H9 (cell line): Measurements from ENCODE around the gene KLF15. TPM values are rescaled to one million over a fixed set of nuclear protein-coding genes. Genes with fewer than 3 reads are reported as not detected.

Source experiments
- DNase-seq: peaks from one replicate; pipeline ENCODE4 v3.0.0-alpha.2; 2017
- H2AFZ ChIP-seq: one replicate; pipeline ENCODE4 v1.6.1; 2013; ENCODE audit warnings: mild to moderate bottlenecking, low read length, control low read depth, moderate library complexity
- H2AK5ac ChIP-seq: 2 replicates; pipeline ENCODE4 v1.6.1; 2013; ENCODE audit warnings: low read length, control low read depth, mixed read lengths; ENCODE audit not compliant: insufficient read length
- H2BK120ac ChIP-seq: one replicate; pipeline ENCODE4 v1.6.1; 2013; ENCODE audit warnings: low read depth, mild to moderate bottlenecking, low read length, control low read depth, inconsistent platforms; ENCODE audit not compliant: poor library complexity, severe bottlenecking
- H2BK12ac ChIP-seq: 2 replicates; pipeline ENCODE4 v1.6.1; 2013; ENCODE audit warnings: low read length, control low read depth, mixed read lengths, low read depth; ENCODE audit not compliant: insufficient read length
- H2BK15ac ChIP-seq: 2 replicates; pipeline ENCODE4 v1.6.1; 2013; ENCODE audit warnings: low read depth, low read length, control low read depth
- H2BK20ac ChIP-seq: one replicate; pipeline ENCODE4 v1.6.1; 2013; ENCODE audit warnings: low read depth, mild to moderate bottlenecking, low read length, control low read depth, inconsistent platforms; ENCODE audit not compliant: poor library complexity, severe bottlenecking
- H2BK5ac ChIP-seq: 2 replicates; pipeline ENCODE4 v1.6.1; 2013; ENCODE audit warnings: low read length, control low read depth, mixed read lengths; ENCODE audit not compliant: insufficient read length
- H3K14ac ChIP-seq: 2 replicates; pipeline ENCODE4 v1.6.1; 2013; ENCODE audit warnings: low read length, control low read depth; ENCODE audit not compliant: insufficient read depth
- H3K18ac ChIP-seq: 2 replicates; pipeline ENCODE4 v1.6.1; 2013; ENCODE audit warnings: low read depth, mild to moderate bottlenecking, mixed read lengths, low read length, control low read depth; ENCODE audit not compliant: insufficient read length
- H3K23ac ChIP-seq: 2 replicates; pipeline ENCODE4 v1.6.1; 2013; ENCODE audit warnings: low read length, control low read depth, mixed read lengths, low read depth; ENCODE audit not compliant: insufficient read length
- H3K23me2 ChIP-seq: 2 replicates; pipeline ENCODE4 v1.6.1; 2013; ENCODE audit warnings: low read depth, mild to moderate bottlenecking, mixed read lengths, low read length, control low read depth; ENCODE audit not compliant: insufficient read length, poor library complexity, severe bottlenecking
- H3K27ac ChIP-seq: 2 replicates; pipeline ENCODE4 v1.5.1; 2013; ENCODE audit warnings: low read length, control low read depth, mixed read lengths, low read depth; ENCODE audit not compliant: insufficient read length
- H3K27me3 ChIP-seq: 2 replicates; pipeline ENCODE4 v1.6.1; 2013; ENCODE audit warnings: low read length, control low read depth, inconsistent platforms; ENCODE audit not compliant: insufficient read depth
- H3K4ac ChIP-seq: 2 replicates; pipeline ENCODE4 v1.6.1; 2013; ENCODE audit warnings: low read depth, mild to moderate bottlenecking, control low read depth, inconsistent platforms, low read length, moderate library complexity
- H3K4me1 ChIP-seq: 2 replicates; pipeline ENCODE4 v1.6.1; 2013; ENCODE audit warnings: low read length, control low read depth, inconsistent platforms; ENCODE audit not compliant: insufficient read depth
- H3K4me2 ChIP-seq: 2 replicates; pipeline ENCODE4 v1.6.1; 2013; ENCODE audit warnings: low read length, control low read depth, mixed read lengths; ENCODE audit not compliant: insufficient read length, insufficient read depth
- H3K56ac ChIP-seq: 2 replicates; pipeline ENCODE4 v1.6.1; 2013; ENCODE audit warnings: low read depth, mild to moderate bottlenecking, mixed read lengths, low read length, control low read depth; ENCODE audit not compliant: insufficient read length
- H3K79me1 ChIP-seq: 2 replicates; pipeline ENCODE4 v1.6.1; 2013; ENCODE audit warnings: low read depth, mild to moderate bottlenecking, moderate library complexity, low read length, control low read depth, inconsistent platforms; ENCODE audit not compliant: insufficient read depth, poor library complexity, severe bottlenecking
- H3K79me2 ChIP-seq: 2 replicates; pipeline ENCODE4 v1.6.1; 2013; ENCODE audit warnings: low read length, control low read depth, inconsistent platforms; ENCODE audit not compliant: insufficient read depth
- H3K9ac ChIP-seq: 2 replicates; pipeline ENCODE4 v1.6.1; 2013; ENCODE audit warnings: low read length, control low read depth, mixed read lengths; ENCODE audit not compliant: insufficient read length; ENCODE audit errors: extremely low read depth
- H3K9me3 ChIP-seq: one replicate; pipeline ENCODE4 v1.6.1; 2013; ENCODE audit warnings: low read depth, low read length, inconsistent platforms; ENCODE audit not compliant: control insufficient read depth
- H3T11ph ChIP-seq: one replicate; pipeline ENCODE4 v1.6.1; 2013; ENCODE audit warnings: mild to moderate bottlenecking, low read length, control low read depth, inconsistent platforms
- H4K20me1 ChIP-seq: one replicate; pipeline ENCODE4 v1.6.1; 2013; ENCODE audit not compliant: control insufficient read depth, insufficient read length, insufficient read depth
- H4K5ac ChIP-seq: 2 replicates; pipeline ENCODE4 v1.6.1; 2013; ENCODE audit warnings: low read depth, mild to moderate bottlenecking, mixed read lengths, low read length, control low read depth; ENCODE audit not compliant: insufficient read length
- H4K8ac ChIP-seq: replicated peaks from 2 replicates; pipeline ENCODE4 v1.6.1; 2013; ENCODE audit warnings: low read length, control low read depth, mixed read lengths, low read depth; ENCODE audit not compliant: insufficient read length
- H4K91ac ChIP-seq: 2 replicates; pipeline ENCODE4 v1.6.1; 2013; ENCODE audit warnings: low read depth, mild to moderate bottlenecking, moderate library complexity, mixed read lengths, low read length, control low read depth; ENCODE audit not compliant: insufficient read length
- H3K27ac Mint-ChIP-seq, 3 experiments: 2 replicates in 2 of 3; 3 replicates in 1 of 3; pipeline ENCODE4 v1.8.0; 2020 to 2021; ENCODE audit warnings: mixed read lengths in 3 of 3, mild to moderate bottlenecking in 1 of 3, moderate library complexity in 1 of 3
- H3K27me3 Mint-ChIP-seq: 2 replicates; pipeline ENCODE4 v1.8.0; 2021; ENCODE audit warnings: low read depth, mild to moderate bottlenecking, moderate library complexity, mixed read lengths
- H3K36me3 Mint-ChIP-seq, 3 experiments: 2 replicates in 2 of 3; 3 replicates in 1 of 3; pipeline ENCODE4 v1.8.0; 2020 to 2021; ENCODE audit warnings: low read depth in 3 of 3, mixed read lengths in 3 of 3; ENCODE audit not compliant: insufficient read depth in 1 of 3
- H3K4me1 Mint-ChIP-seq, 2 experiments: 2 replicates each; pipeline ENCODE4 v1.8.0; 2020; ENCODE audit warnings: mixed read lengths in 2 of 2
- H3K4me3 Mint-ChIP-seq, 2 experiments: 2 replicates in 1 of 2; 3 replicates in 1 of 2; pipeline ENCODE4 v1.8.0; 2020 to 2021; ENCODE audit warnings: mild to moderate bottlenecking in 2 of 2, mixed read lengths in 2 of 2, moderate library complexity in 1 of 2
- H3K9me3 Mint-ChIP-seq, 2 experiments: 2 replicates in 1 of 2; 3 replicates in 1 of 2; pipeline ENCODE4 v1.8.0; 2020; ENCODE audit warnings: mild to moderate bottlenecking in 2 of 2, mixed read lengths in 2 of 2, moderate library complexity in 1 of 2
- CTCF ChIP-seq: fragments of 200-600 bp; sonication (generic); conservative IDR thresholded peaks from 3 replicates; pipeline ENCODE4 v1.8.0; 2021; ENCODE audit warnings: antibody characterized with exemption, mild to moderate bottlenecking
- WGBS: extraction: QIAGEN DNeasy Blood & Tissue Kit; methylation state at CpG from one replicate; pipeline ENCODE4 v1.1.7; 2013; ENCODE audit warnings: missing lambda C conversion rate, low lambda C conversion rate, mixed read lengths; ENCODE audit not compliant: insufficient read length; ENCODE audit errors: extremely low coverage; 5-methylcytosine and 5-hydroxymethylcytosine counted together
- total RNA-seq: library from RNA; stranded (reverse); gene quantifications from 2 replicates; pipeline ENCODE4 v1.2.1, GENCODE V29; 2021

KLF15 gene
- total RNA-seq, 1 experiment from 2014 or later: 10.8 TPM

GRCh38 chr3:126349611-126350501 lies 7.4 kb downstream of the KLF15 start:
- H3K23me2 ChIP-seq: no peaks in the 10 kb centered on the region
- no peaks in the 10 kb centered on the region for H3K79me1 ChIP-seq
- peaks cover 8 to 23% (median 11%) of the 10 kb centered on the region in 3 experiments; a peak in 6 of 7 replicates for H3K36me3 Mint-ChIP-seq
- no peak overlapping the region for H3T11ph ChIP-seq
- no peak overlapping the region for H3K27ac Mint-ChIP-seq
- H2BK120ac ChIP-seq: no peak overlapping the region
- peaks cover 0 to 3% of the 10 kb centered on the region in 2 experiments; a peak in 1 of 4 replicates for H3K4me1 Mint-ChIP-seq
- no peak overlapping the region for H2AFZ ChIP-seq
- H3K27me3 ChIP-seq: no peaks in the 10 kb centered on the region
- H2BK5ac ChIP-seq: no peak overlapping the region
- no peaks in the 10 kb centered on the region; the same call in 1 of the 2 replicates for H3K27me3 Mint-ChIP-seq
- no peaks in the 10 kb centered on the region for H4K20me1 ChIP-seq
- no peak overlapping the region for H3K18ac ChIP-seq
- no CpG with 5 or more reads among the region's 15 CpGs for WGBS
- H3K4ac ChIP-seq: no peak overlapping the region
- H3K4me3 Mint-ChIP-seq: no peak overlapping the region
- H3K14ac ChIP-seq: no peak overlapping the region
- no peak overlapping the region for H3K27ac ChIP-seq
- H3K56ac ChIP-seq: no peak overlapping the region
- no peak overlapping the region for H3K23ac ChIP-seq
- no peaks in the 10 kb centered on the region for H3K9me3 Mint-ChIP-seq
- H4K8ac ChIP-seq: no peak overlapping the region
- H2BK12ac ChIP-seq: no peak overlapping the region
- H3K9ac ChIP-seq: no peak overlapping the region
- no peak overlapping the region for H2BK15ac ChIP-seq
- no peak overlapping the region for H4K5ac ChIP-seq
- no peaks in the 10 kb centered on the region for H3K9me3 ChIP-seq
- DNase-seq: no peak
- H2AK5ac ChIP-seq: no peak overlapping the region
- no peaks in the 10 kb centered on the region for H3K4me1 ChIP-seq
- no peak overlapping the region for H3K4me2 ChIP-seq
- no peak overlapping the region for H2BK20ac ChIP-seq
- no peak for TF ChIP-seq CTCF
- H4K91ac ChIP-seq: no peak overlapping the region
- no peaks in the 10 kb centered on the region for H3K79me2 ChIP-seq
